ENCODE data around the gene BTBD8. TPM values are rescaled to one million over a fixed set of nuclear protein-coding genes. Genes with fewer than 3 reads are reported as not detected.

BTBD8 gene
- total RNA-seq, 1 donor from 2014 or later: 4.0 TPM

DNA sequence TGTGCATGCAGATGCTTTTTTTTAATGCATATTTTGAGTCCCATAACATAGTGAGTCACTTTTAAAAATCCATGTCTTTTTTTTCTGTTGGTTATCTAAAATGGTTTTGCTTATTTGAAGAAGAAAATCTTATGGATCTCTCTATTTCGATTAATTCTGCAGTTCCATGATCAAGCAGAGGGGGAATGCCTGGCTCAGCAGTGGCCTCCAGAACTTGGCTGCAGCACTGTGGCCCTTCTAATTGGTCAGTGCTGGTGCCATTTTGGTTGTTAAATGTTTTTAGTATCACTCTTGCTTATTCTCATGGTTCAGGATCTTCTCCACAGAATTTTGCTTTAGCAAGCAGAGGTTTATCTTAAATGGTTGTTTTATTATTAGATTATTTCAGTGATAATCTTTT is 39.2 kb upstream of the BTBD8 start:
- H3K36me3 ChIP-seq: no peaks in the 10 kb centered on the region
- H3K27me3 ChIP-seq (ENCODE audit: low read depth): no peaks in the 10 kb centered on the region
- no peak for DNase-seq
- H3K27ac ChIP-seq (replicated peaks): no peak overlapping the region
- no peaks in the 10 kb centered on the region for H3K9me3 ChIP-seq (replicated peaks)
- H3K4me1 ChIP-seq: no peaks in the 10 kb centered on the region
- H3K4me3 ChIP-seq: no peak overlapping the region
- TF ChIP-seq, protein P1, sequence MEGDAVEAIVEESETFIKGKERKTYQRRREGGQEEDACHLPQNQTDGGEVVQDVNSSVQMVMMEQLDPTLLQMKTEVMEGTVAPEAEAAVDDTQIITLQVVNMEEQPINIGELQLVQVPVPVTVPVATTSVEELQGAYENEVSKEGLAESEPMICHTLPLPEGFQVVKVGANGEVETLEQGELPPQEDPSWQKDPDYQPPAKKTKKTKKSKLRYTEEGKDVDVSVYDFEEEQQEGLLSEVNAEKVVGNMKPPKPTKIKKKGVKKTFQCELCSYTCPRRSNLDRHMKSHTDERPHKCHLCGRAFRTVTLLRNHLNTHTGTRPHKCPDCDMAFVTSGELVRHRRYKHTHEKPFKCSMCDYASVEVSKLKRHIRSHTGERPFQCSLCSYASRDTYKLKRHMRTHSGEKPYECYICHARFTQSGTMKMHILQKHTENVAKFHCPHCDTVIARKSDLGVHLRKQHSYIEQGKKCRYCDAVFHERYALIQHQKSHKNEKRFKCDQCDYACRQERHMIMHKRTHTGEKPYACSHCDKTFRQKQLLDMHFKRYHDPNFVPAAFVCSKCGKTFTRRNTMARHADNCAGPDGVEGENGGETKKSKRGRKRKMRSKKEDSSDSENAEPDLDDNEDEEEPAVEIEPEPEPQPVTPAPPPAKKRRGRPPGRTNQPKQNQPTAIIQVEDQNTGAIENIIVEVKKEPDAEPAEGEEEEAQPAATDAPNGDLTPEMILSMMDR (IDR thresholded peaks at IDR 0.05; ENCODE audit: borderline replicate concordance): no peak
- intact Hi-C loops (cut with micrococcal nuclease): no loop called here

DNA sequence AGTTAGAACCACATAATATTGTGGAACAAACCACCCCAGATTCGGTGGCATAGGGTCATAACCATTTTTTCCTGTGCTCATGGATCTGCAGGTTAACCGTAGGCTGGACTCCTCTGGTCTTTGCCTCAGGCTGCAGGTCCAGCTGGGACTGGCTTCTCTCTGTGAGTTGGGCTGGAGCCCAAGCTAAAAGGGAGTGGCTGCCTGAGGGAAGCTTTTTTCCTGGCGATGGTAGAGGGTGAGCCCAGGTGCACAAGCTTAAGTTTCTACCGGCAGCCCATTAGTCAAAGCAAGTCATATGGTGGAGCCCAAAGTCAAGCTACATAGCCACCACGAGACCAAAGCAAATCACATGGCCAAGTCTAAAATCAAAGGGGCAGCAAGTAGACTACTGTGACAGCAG is 36.5 kb upstream of the BTBD8 start:
- Histone ChIP-seq H3K27ac (replicated peaks) (no peak overlapping the region), H3K4me3 (no peak overlapping the region), H3K9me3 (replicated peaks) (no peaks in the 10 kb centered on the region), H3K36me3 (no peaks in the 10 kb centered on the region), H3K27me3 (ENCODE audit: low read depth) (no peaks in the 10 kb centered on the region), H3K4me1 (no peaks in the 10 kb centered on the region)
- intact Hi-C loops (cut with micrococcal nuclease): no loop called here
- TF ChIP-seq, protein P1 (IDR thresholded peaks at IDR 0.05; ENCODE audit: borderline replicate concordance): no peak
- no peak for DNase-seq

DNA sequence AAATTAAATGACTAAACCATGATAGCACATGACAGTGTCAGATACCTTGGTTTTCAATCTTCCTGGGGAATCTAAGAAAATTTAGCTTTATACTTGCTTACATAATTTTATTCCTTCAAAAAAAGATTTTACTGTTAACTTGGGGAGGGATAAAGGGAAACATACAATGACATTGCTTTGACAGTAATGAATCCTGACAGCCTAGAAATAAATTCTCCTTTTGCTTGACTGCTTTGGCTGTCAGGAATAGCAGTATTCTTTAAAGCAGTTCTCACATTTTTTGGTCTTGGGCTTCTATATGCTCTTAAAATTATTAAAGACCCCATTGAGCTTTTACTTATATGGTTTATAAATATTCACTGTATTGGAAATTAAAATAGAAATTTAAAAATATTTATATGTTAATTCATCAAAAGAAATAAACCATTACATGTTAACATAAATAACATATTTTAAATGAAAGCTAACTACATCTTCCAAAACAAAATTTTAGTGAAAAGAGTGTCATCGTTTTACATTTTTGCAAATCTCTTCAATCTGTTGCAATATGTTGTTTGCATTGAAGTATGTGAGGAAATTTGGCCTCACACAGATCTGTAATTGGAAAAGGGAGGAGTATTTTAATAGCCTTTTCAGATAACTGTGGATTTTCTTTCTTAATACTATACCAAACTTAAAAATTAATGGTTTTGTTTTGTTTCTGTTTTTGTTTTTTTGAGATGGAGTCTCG is 34.2 kb upstream of the BTBD8 start:
- H3K4me1 ChIP-seq: no peaks in the 10 kb centered on the region
- H3K27ac ChIP-seq (replicated peaks): no peak overlapping the region
- no peaks in the 10 kb centered on the region for H3K36me3 ChIP-seq
- H3K27me3 ChIP-seq (ENCODE audit: low read depth): no peaks in the 10 kb centered on the region
- no peak overlapping the region for H3K4me3 ChIP-seq
- no peak for DNase-seq
- TF ChIP-seq, protein P1 (IDR thresholded peaks at IDR 0.05; ENCODE audit: borderline replicate concordance): no peak
- H3K9me3 ChIP-seq (replicated peaks): no peaks in the 10 kb centered on the region
- intact Hi-C loops (cut with micrococcal nuclease): no loop called here

DNA sequence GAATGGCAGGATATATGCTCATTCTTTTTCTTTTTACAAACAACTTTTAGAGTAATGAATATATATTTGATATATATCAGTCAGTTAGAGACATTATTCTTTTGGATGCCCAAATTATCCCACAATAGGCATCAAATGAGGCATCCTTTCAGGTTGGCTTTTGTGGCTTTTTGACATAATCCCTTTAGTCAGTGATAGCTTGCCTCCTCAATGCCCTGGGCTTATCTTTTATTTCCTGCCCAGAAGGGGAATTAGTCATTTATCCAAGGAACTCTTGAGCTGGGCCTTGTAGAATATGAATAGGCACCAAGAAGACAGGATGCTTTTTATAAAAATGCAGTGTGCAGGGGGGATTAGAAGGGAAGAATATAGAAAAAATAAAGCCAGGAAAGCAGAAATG is 28.2 kb upstream of the BTBD8 start:
- intact Hi-C loops (cut with micrococcal nuclease): no loop called here
- Histone ChIP-seq H3K4me1 (no peaks in the 10 kb centered on the region), H3K36me3 (no peaks in the 10 kb centered on the region), H3K9me3 (replicated peaks) (no peaks in the 10 kb centered on the region), H3K27me3 (ENCODE audit: low read depth) (no peaks in the 10 kb centered on the region), H3K4me3 (no peak overlapping the region), H3K27ac (replicated peaks) (no peak overlapping the region)
- TF ChIP-seq, protein P1 (IDR thresholded peaks at IDR 0.05; ENCODE audit: borderline replicate concordance): no peak
- DNase-seq: no peak

DNA sequence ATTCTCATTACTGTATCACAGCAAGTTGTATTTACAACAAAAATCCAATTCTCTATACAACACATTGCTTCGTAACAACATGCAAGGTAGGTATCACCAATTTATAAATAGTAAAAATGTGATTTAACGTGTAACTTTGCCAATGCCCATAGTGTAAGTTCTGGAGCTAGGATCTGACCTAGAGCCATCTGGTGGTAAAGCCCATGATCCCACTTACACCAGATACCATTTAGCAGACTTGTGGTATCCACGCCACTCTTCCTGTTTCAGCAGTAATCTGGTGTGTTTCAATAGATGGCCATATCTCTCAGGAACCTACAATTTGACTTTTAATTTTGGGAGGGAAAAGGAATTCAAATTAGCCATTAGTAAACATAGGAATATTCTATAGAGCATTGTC is 15.1 kb upstream of the BTBD8 start:
- Histone ChIP-seq H3K9me3 (replicated peaks) (no peaks in the 10 kb centered on the region), H3K4me3 (no peak overlapping the region), H3K27ac (replicated peaks) (no peak overlapping the region), H3K4me1 (no peaks in the 10 kb centered on the region), H3K27me3 (ENCODE audit: low read depth) (no peaks in the 10 kb centered on the region), H3K36me3 (no peaks in the 10 kb centered on the region)
- TF ChIP-seq, protein P1 (IDR thresholded peaks at IDR 0.05; ENCODE audit: borderline replicate concordance): no peak
- intact Hi-C loops (cut with micrococcal nuclease): no loop called here
- DNase-seq: no peak

Data from left ventricle myocardium inferior (tissue), 1 donor.